VCaP (cell line): ENCODE measurements around the gene ROBO4.

ENCODE experiments used
- H3K27ac ChIP-seq: fragments of 450-650 bp; 2 replicates; pipeline ENCODE4 v1.5.1; 2017
- TF ChIP-seq, protein P1 (sequence below): fragments of 450-650 bp; conservative IDR thresholded peaks from 2 replicates; pipeline ENCODE4 v1.5.1; 2017; ENCODE audit warnings: mild to moderate bottlenecking, moderate library complexity

ROBO4 gene

DNA sequence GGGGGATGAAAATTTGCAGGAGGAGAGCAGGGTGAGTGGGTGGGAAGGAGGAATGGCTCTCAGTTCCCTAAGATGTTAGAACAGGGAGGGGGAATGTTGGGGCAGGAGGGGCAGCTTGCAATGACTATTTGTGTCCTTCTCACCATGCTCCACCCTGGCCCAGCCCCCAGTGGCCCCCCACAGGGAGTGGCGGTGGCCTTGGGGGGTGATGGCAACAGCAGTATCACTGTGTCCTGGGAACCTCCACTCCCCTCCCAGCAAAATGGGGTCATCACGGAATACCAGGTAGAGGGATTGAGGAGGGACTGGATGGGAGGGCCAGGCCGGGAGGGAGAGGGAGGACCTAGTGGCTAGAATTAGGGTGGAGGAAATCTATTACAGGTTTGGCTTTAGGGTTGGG is 22.3 kb downstream of the ROBO4 start:
- TF ChIP-seq, protein P1, sequence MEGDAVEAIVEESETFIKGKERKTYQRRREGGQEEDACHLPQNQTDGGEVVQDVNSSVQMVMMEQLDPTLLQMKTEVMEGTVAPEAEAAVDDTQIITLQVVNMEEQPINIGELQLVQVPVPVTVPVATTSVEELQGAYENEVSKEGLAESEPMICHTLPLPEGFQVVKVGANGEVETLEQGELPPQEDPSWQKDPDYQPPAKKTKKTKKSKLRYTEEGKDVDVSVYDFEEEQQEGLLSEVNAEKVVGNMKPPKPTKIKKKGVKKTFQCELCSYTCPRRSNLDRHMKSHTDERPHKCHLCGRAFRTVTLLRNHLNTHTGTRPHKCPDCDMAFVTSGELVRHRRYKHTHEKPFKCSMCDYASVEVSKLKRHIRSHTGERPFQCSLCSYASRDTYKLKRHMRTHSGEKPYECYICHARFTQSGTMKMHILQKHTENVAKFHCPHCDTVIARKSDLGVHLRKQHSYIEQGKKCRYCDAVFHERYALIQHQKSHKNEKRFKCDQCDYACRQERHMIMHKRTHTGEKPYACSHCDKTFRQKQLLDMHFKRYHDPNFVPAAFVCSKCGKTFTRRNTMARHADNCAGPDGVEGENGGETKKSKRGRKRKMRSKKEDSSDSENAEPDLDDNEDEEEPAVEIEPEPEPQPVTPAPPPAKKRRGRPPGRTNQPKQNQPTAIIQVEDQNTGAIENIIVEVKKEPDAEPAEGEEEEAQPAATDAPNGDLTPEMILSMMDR, result no peak
- H3K27ac ChIP-seq, result peak overlapping the region; percentile 86; the same call in 1 of the 2 replicates

- TF ChIP-seq, protein P1, result no peak
- H3K27ac ChIP-seq, result no peak overlapping the region
Measured at GRCh38 chr11:124874571-124875255, 23.0 kb downstream of the ROBO4 start.

- TF ChIP-seq, protein P1, result no peak
- no peak overlapping the region for H3K27ac ChIP-seq
Measured at GRCh38 chr11:124873951-124874350, 23.7 kb downstream of the ROBO4 start.

DNA sequence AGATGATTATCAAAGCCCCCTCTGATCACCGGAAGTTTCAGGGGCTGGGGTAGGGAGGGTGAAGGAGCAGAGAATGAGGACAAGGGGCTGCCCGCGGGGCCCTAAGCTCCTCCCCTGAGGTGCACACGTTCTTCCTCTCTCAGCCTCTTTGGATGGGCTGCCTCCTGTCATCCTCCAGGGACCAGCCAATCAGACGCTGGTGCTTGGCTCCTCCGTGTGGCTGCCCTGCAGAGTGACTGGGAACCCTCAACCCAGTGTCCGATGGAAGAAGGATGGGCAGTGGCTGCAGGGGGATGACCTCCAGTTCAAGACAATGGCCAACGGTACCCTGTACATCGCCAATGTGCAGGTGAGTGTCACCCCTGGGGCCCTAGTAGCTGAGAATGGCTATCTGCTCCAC is 24.9 kb downstream of the ROBO4 start:
- TF ChIP-seq, protein P1, result no peak
- no peak overlapping the region for H3K27ac ChIP-seq

DNA sequence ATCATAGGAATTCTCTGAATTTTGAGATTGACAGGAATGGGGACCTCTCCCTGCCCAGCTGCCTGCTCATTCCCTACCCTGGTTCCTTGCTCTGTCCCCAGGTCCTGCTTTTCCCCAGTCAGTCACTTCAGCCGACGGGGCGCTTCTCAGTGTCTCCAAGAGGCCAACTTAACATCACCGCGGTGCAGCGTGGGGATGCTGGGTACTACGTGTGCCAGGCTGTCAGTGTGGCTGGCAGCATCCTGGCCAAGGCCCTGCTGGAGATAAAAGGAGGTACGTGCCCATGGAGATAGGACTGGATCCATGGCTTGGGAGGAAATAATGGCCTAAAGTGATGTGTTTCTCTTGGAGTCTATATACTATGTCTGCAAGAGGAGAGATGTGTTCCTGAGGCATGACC is 25.4 kb downstream of the ROBO4 start:
- H3K27ac ChIP-seq, result no peak overlapping the region
- TF ChIP-seq, protein P1, result no peak

- TF ChIP-seq, protein P1, result no peak
- H3K27ac ChIP-seq, result no peak overlapping the region
Measured at GRCh38 chr11:124870430-124870829, 27.2 kb downstream of the ROBO4 start.

DNA sequence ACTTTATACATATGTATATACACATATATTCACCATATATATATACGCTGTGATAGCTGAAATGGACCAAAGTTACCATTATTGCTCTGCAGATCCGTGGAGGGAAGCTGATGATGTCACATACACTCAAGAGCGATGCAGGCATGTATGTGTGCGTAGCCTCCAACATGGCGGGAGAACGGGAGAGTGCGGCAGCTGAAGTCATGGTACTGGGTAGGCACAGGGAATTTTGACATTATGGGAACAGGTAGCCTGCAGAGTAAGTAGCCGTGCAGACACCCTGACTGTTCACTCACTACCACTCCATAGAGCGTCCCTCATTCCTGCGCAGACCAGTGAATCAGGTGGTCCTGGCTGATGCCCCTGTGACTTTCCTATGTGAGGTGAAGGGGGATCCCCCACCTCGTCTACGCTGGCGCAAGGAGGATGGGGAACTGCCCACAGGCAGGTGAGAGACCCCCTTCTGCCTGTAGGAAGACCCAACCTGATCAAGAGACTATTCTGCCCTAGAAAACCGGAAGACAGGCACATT is 27.7 kb downstream of the ROBO4 start:
- H3K27ac ChIP-seq, result no peak overlapping the region
- TF ChIP-seq, protein P1, result no peak
